Measurements from ENCODE around the gene BANF2. TPM values are rescaled to one million over a fixed set of nuclear protein-coding genes. Genes with fewer than 3 reads are reported as not detected.

BANF2 gene
- total RNA-seq, 1 experiment from 2014 or later, result not detected

DNA sequence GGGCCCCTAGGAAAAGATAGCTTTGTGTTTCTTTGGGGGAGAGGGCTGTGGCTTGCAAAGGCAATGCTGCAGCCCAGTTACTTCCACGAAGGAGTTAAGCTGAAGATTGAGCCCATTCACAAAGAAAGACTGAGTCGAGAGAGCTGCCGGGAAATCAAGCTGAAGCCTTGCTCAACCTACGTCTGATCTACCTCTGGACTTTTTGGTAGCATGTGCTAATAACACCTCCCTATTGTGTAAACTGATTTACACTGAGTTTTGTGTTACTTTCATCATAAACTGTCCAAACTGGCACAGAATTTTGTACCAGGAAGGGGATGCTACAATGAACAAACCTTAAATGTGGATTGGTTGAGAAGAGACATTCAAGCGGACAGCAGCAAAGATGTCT lies 23.5 kb downstream of the BANF2 start:
- Histone ChIP-seq H2BK15ac (ENCODE audit: low read depth, low read length) (no peak overlapping the region), H3K4me2 (ENCODE audit: insufficient read depth, insufficient read length, low read length) (no peak overlapping the region), H3K27me3 (ENCODE audit: insufficient read depth, low read length) (no peaks in the 10 kb centered on the region), H3K4me1 (ENCODE audit: insufficient read depth, low read length) (no peaks in the 10 kb centered on the region), H3K23ac (ENCODE audit: insufficient read length, low read depth, low read length) (no peak overlapping the region), H4K20me1 (ENCODE audit: control insufficient read depth, insufficient read depth, insufficient read length) (no peaks in the 10 kb centered on the region), H3K9ac (ENCODE audit: extremely low read depth, insufficient read length, low read length) (no peak overlapping the region), H2BK5ac (ENCODE audit: insufficient read length, low read length) (no peak overlapping the region), H3K23me2 (ENCODE audit: insufficient read length, low read depth, low read length, poor library complexity, severe bottlenecking) (no peaks in the 10 kb centered on the region), H3K4ac (ENCODE audit: low read depth, low read length) (no peak overlapping the region), H4K5ac (ENCODE audit: insufficient read length, low read depth, low read length) (no peak overlapping the region), H2AFZ (ENCODE audit: low read length) (no peak overlapping the region), H2BK120ac (ENCODE audit: low read depth, low read length, poor library complexity, severe bottlenecking) (no peak overlapping the region), H3K14ac (ENCODE audit: insufficient read depth, low read length) (no peak overlapping the region), H4K8ac (replicated peaks; ENCODE audit: insufficient read length, low read depth, low read length) (no peak overlapping the region), H3T11ph (ENCODE audit: low read length) (no peak overlapping the region), H2BK20ac (ENCODE audit: low read depth, low read length, poor library complexity, severe bottlenecking) (no peak overlapping the region), H3K79me2 (ENCODE audit: insufficient read depth, low read length) (no peaks in the 10 kb centered on the region), H4K91ac (ENCODE audit: insufficient read length, low read depth, low read length) (no peak overlapping the region), H3K18ac (ENCODE audit: insufficient read length, low read depth, low read length) (no peak overlapping the region), H3K9me3 (ENCODE audit: control insufficient read depth, low read depth, low read length) (no peaks in the 10 kb centered on the region), H3K56ac (ENCODE audit: insufficient read length, low read depth, low read length) (no peak overlapping the region), H2AK5ac (ENCODE audit: insufficient read length, low read length) (no peak overlapping the region), H3K27ac (ENCODE audit: insufficient read length, low read depth, low read length) (no peak overlapping the region), H3K79me1 (ENCODE audit: insufficient read depth, low read depth, low read length, poor library complexity, severe bottlenecking) (no peaks in the 10 kb centered on the region), H2BK12ac (ENCODE audit: insufficient read length, low read depth, low read length) (no peak overlapping the region)
- Mint-ChIP-seq H3K27ac (no peak overlapping the region), H3K4me1 (peaks cover 6 to 7% of the 10 kb centered on the region in 2 experiments), H3K27me3 (ENCODE audit: low read depth) (peaks cover 10% of the 10 kb centered on the region), H3K4me3 (no peak overlapping the region), H3K36me3 (ENCODE audit: insufficient read depth in 1 of 3, low read depth in 3 of 3) (no peaks in the 10 kb centered on the region), H3K9me3 (no peaks in the 10 kb centered on the region; a peak in 1 of 5 replicates)
- WGBS (ENCODE audit: extremely low coverage, insufficient read length, low lambda C conversion rate), result no CpG with 5 or more reads among the region's 5 CpGs
- DNase-seq, result no peak
- TF ChIP-seq, protein P1, sequence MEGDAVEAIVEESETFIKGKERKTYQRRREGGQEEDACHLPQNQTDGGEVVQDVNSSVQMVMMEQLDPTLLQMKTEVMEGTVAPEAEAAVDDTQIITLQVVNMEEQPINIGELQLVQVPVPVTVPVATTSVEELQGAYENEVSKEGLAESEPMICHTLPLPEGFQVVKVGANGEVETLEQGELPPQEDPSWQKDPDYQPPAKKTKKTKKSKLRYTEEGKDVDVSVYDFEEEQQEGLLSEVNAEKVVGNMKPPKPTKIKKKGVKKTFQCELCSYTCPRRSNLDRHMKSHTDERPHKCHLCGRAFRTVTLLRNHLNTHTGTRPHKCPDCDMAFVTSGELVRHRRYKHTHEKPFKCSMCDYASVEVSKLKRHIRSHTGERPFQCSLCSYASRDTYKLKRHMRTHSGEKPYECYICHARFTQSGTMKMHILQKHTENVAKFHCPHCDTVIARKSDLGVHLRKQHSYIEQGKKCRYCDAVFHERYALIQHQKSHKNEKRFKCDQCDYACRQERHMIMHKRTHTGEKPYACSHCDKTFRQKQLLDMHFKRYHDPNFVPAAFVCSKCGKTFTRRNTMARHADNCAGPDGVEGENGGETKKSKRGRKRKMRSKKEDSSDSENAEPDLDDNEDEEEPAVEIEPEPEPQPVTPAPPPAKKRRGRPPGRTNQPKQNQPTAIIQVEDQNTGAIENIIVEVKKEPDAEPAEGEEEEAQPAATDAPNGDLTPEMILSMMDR (conservative IDR thresholded peaks at IDR 0.05), result no peak
